ENCODE data around the gene COL27A1.

DNA sequence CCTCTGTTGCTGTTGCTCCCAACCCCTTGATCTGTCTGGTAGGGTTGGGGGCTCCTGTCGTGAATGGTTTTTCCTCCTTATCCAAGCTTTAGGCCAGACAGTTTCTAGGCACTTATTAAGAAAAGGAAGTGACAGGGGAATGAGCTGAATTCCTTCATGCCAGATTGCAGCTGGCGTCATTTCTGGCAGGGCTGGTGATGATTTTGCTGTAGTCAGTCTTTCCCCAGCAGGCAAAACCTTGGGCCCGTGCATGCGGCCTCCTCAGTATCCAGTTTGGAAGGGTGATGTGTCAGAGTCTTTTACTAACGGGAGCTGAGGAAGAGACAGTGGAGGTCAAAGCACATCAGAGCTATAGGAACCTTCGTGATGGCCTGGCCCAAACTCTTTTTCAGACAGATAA lies 58.8 kb downstream of the COL27A1 start:
- no peak for TF ChIP-seq CTCF (IDR thresholded peaks at IDR 0.05)
- TF ChIP-seq POLR2A (IDR thresholded peaks at IDR 0.05), result no peak

Data from adrenal gland (tissue), 5 donors.